ENCODE data around the gene SNX17. TPM values are rescaled to one million over a fixed set of nuclear protein-coding genes. Genes with fewer than 3 reads are reported as not detected.
A peak's percentile ranks its signal among the peaks of the same experiment; 100 is the strongest.

The SNX17 gene
- total and polyA plus RNA-seq, 2 of the 13 experiments (the other 11 are each of a cell fraction or from before 2014, with no cell fraction given): 75.0 to 109 TPM

DNA sequence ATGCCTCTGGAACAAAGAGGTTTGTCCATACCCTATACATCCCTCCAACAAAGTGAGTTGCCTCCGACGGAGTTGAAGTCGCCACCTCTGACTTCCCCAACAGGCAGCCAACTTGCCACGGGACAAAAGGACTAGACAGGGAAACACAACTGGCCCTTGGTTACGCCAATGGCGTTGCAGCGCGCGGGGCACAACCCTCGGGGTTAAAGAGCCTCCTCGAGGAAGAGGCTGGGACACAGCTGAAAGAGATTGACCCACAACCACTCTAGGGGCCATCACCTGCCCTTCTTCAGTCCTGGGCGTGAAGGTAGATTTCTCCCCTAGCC, 14.4 kb upstream of the SNX17 start (continued):
- TF ChIP-seq, protein P1, sequence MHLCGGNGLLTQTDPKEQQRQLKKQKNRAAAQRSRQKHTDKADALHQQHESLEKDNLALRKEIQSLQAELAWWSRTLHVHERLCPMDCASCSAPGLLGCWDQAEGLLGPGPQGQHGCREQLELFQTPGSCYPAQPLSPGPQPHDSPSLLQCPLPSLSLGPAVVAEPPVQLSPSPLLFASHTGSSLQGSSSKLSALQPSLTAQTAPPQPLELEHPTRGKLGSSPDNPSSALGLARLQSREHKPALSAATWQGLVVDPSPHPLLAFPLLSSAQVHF (CRISPR knock-in tag; IDR thresholded peaks at IDR 0.05): peak; percentile 83; the same call in 1 of the 2 replicates
- TF ChIP-seq NR2F1 (CRISPR knock-in tag; IDR thresholded peaks at IDR 0.05): peak in 1 of 2 experiments; percentile 17; a peak in 1 of 4 replicates
- TF ChIP-seq GLI4 (CRISPR knock-in tag; IDR thresholded peaks at IDR 0.05; ENCODE audit: borderline replicate concordance): 0 out of 2 replicates have a peak, but pooled peaks have one; percentile 3
- no peak for TF ChIP-seq ZNF615 (CRISPR knock-in tag; IDR thresholded peaks at IDR 0.05; ENCODE audit: borderline replicate concordance)
- TF ChIP-seq, protein P2, sequence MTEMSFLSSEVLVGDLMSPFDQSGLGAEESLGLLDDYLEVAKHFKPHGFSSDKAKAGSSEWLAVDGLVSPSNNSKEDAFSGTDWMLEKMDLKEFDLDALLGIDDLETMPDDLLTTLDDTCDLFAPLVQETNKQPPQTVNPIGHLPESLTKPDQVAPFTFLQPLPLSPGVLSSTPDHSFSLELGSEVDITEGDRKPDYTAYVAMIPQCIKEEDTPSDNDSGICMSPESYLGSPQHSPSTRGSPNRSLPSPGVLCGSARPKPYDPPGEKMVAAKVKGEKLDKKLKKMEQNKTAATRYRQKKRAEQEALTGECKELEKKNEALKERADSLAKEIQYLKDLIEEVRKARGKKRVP (CRISPR knock-in tag; IDR thresholded peaks at IDR 0.05): 0 out of 4 replicates have a peak, but pooled peaks of 1 of the 2 experiments have one; percentile 57
- 0 out of 2 replicates have a peak, but pooled peaks have one; percentile 28 for TF ChIP-seq ZNF121 (CRISPR knock-in tag; IDR thresholded peaks at IDR 0.05)
- TF ChIP-seq RARG (CRISPR knock-in tag; IDR thresholded peaks at IDR 0.05; ENCODE audit: low read depth): peak; percentile 13; the same call in 1 of the 2 replicates
- TF ChIP-seq KDM2A (CRISPR knock-in tag; IDR thresholded peaks at IDR 0.05; ENCODE audit: borderline replicate concordance, low read depth): no peak
- TF ChIP-seq, protein P3, sequence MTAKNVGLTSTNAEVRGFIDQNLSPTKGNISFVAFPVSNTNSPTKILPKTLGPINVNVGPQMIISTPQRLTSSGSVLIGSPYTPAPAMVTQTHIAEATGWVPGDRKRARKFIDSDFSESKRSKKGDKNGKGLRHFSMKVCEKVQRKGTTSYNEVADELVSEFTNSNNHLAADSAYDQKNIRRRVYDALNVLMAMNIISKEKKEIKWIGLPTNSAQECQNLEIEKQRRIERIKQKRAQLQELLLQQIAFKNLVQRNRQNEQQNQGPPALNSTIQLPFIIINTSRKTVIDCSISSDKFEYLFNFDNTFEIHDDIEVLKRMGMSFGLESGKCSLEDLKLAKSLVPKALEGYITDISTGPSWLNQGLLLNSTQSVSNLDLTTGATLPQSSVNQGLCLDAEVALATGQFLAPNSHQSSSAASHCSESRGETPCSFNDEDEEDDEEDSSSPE (CRISPR knock-in tag; IDR thresholded peaks at IDR 0.05): peak; percentile 63; the same call in 1 of the 2 replicates
- TF ChIP-seq SOX13 (IDR thresholded peaks at IDR 0.05): no peak
- no peak for TF ChIP-seq SOX13 (CRISPR knock-in tag; conservative IDR thresholded peaks at IDR 0.05 in 1 of 2, IDR thresholded peaks at IDR 0.05 in 1 of 2)
- 0 out of 2 replicates have a peak, but pooled peaks have one; percentile 18 for TF ChIP-seq ZNF75D (CRISPR knock-in tag; IDR thresholded peaks at IDR 0.05; ENCODE audit: borderline replicate concordance)
- TF ChIP-seq DNMT1 (CRISPR knock-in tag; IDR thresholded peaks at IDR 0.05): 0 out of 2 replicates have a peak, but pooled peaks have one; percentile 20
- no peak for TF ChIP-seq PHF8 (CRISPR knock-in tag; IDR thresholded peaks at IDR 0.05)
- TF ChIP-seq, protein P4, sequence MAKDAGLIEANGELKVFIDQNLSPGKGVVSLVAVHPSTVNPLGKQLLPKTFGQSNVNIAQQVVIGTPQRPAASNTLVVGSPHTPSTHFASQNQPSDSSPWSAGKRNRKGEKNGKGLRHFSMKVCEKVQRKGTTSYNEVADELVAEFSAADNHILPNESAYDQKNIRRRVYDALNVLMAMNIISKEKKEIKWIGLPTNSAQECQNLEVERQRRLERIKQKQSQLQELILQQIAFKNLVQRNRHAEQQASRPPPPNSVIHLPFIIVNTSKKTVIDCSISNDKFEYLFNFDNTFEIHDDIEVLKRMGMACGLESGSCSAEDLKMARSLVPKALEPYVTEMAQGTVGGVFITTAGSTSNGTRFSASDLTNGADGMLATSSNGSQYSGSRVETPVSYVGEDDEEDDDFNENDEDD (CRISPR knock-in tag; IDR thresholded peaks at IDR 0.05; ENCODE audit: borderline replicate concordance): peak; percentile 60
- TF ChIP-seq, protein P5, sequence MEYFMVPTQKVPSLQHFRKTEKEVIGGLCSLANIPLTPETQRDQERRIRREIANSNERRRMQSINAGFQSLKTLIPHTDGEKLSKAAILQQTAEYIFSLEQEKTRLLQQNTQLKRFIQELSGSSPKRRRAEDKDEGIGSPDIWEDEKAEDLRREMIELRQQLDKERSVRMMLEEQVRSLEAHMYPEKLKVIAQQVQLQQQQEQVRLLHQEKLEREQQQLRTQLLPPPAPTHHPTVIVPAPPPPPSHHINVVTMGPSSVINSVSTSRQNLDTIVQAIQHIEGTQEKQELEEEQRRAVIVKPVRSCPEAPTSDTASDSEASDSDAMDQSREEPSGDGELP (IDR thresholded peaks at IDR 0.05; ENCODE audit: borderline replicate concordance, low read depth): peak; percentile 48; the same call in 1 of the 2 replicates
- TF ChIP-seq, protein P6, sequence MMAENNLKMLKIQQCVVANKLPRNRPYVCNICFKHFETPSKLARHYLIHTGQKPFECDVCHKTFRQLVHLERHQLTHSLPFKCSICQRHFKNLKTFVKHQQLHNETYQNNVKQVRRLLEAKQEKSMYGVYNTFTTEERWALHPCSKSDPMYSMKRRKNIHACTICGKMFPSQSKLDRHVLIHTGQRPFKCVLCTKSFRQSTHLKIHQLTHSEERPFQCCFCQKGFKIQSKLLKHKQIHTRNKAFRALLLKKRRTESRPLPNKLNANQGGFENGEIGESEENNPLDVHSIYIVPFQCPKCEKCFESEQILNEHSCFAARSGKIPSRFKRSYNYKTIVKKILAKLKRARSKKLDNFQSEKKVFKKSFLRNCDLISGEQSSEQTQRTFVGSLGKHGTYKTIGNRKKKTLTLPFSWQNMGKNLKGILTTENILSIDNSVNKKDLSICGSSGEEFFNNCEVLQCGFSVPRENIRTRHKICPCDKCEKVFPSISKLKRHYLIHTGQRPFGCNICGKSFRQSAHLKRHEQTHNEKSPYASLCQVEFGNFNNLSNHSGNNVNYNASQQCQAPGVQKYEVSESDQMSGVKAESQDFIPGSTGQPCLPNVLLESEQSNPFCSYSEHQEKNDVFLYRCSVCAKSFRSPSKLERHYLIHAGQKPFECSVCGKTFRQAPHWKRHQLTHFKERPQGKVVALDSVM (CRISPR knock-in tag; IDR thresholded peaks at IDR 0.05): peak; percentile 63; the same call in 1 of the 2 replicates
- 0 out of 2 replicates have a peak, but pooled peaks have one; percentile 34 for TF ChIP-seq ZNF557 (CRISPR knock-in tag; IDR thresholded peaks at IDR 0.05)
- TF ChIP-seq PRMT3 (CRISPR knock-in tag; IDR thresholded peaks at IDR 0.05; ENCODE audit: borderline replicate concordance, low read depth): 0 out of 2 replicates have a peak, but pooled peaks have one; percentile 17
- TF ChIP-seq, protein P7, sequence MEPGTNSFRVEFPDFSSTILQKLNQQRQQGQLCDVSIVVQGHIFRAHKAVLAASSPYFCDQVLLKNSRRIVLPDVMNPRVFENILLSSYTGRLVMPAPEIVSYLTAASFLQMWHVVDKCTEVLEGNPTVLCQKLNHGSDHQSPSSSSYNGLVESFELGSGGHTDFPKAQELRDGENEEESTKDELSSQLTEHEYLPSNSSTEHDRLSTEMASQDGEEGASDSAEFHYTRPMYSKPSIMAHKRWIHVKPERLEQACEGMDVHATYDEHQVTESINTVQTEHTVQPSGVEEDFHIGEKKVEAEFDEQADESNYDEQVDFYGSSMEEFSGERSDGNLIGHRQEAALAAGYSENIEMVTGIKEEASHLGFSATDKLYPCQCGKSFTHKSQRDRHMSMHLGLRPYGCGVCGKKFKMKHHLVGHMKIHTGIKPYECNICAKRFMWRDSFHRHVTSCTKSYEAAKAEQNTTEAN (CRISPR knock-in tag; conservative IDR thresholded peaks at IDR 0.05): 0 out of 2 replicates have a peak, but pooled peaks have one; percentile 27

All from HepG2 (cell line).